Measurements from ENCODE around the gene ULK2. TPM values are rescaled to one million over a fixed set of nuclear protein-coding genes. Genes with fewer than 3 reads are reported as not detected.

Gene ULK2
- total and polyA plus RNA-seq, 10 of the 15 experiments (the other 5 are each of a cell fraction or from before 2014, with no cell fraction given), result 0.29 to 5.3 (median 1.6) TPM

DNA sequence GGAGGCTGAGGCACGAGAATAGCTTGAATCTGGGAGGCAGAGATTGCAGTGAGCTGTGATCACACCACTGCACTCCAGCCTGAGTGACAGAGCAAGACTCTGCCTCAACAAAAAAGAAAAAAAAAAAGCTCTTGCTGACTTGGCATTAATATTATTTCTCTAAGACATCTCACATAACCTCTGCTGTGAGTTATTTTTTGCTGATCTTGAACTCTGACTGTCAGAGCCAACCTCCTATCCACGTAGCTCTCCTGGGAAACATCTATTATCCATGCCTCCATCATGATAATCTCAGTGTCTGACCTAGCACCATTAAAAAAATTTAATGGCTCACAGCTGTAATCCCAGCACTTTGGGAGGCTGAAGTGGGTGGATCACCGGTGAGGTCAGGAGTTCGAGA is 12.7 kb upstream of the ULK2 start:
- ChIA-PET CTCF (no interaction called here), RAD21 (ENCODE audit: unreplicated experiment) (no interaction called here), SMC1A (ENCODE audit: uncharacterized antibody, unreplicated experiment) (no interaction called here), POLR2A (no interaction called here)
- ATAC-seq (no peak), DNase-seq (ENCODE audit: low read depth, low spot score) (no peak), FAIRE-seq (no peak)
- no peaks in the 10 kb centered on the region for H3K9me3 ChIP-seq (replicated peaks; ENCODE audit: control insufficient read depth, insufficient read depth, low read length)
- no peak overlapping the region for H3K9ac ChIP-seq (ENCODE audit: control insufficient read depth, insufficient read depth, low read length)
- no peaks in the 10 kb centered on the region for H3K79me2 ChIP-seq (ENCODE audit: control insufficient read depth, insufficient read depth, low read length)
- in situ Hi-C loops (cut with MboI) (no loop called here), intact Hi-C loops (cut with micrococcal nuclease; ENCODE audit: unreplicated experiment) (no loop called here)
- 28% methylated on average over 4 of the region's 4 CpGs for WGBS (ENCODE audit: insufficient coverage, insufficient replicate concordance, low lambda C conversion rate, missing lambda C conversion rate)
- TF ChIP-seq POLR2AphosphoS2 (IDR thresholded peaks at IDR 0.05; ENCODE audit: low read depth, low read length), result no peak
- no peak for TF ChIP-seq POLR2A (IDR thresholded peaks at IDR 0.05; ENCODE audit: low read depth, low read length)
- TF ChIP-seq RFX5 (IDR thresholded peaks at IDR 0.05; ENCODE audit: low read depth, low read length), result no peak
- no peaks in the 10 kb centered on the region for H3K36me3 ChIP-seq (ENCODE audit: control insufficient read depth in 2 of 2, insufficient read depth in 2 of 2, low read length in 1 of 2)
- no peak overlapping the region for H3K27ac ChIP-seq (ENCODE audit: control insufficient read depth, insufficient read depth)
- H3K4me3 ChIP-seq, result no peak overlapping the region
- peaks cover 1 to 3% of the 10 kb centered on the region in 2 experiments; a peak in 2 of 4 replicates for H3K27me3 ChIP-seq (replicated peaks in 1 of 2; ENCODE audit: control insufficient read depth in 2 of 2, insufficient read depth in 2 of 2, low read length in 1 of 2)
- no peak overlapping the region for H2AFZ ChIP-seq (ENCODE audit: control insufficient read depth, low read depth, low read length)
- no peak overlapping the region for H3K4me2 ChIP-seq (ENCODE audit: control insufficient read depth, insufficient read depth)
- no TSS peak for BruUV-seq (replicated peaks)
- no peaks in the 10 kb centered on the region for H3K4me1 ChIP-seq (ENCODE audit: control insufficient read depth, insufficient read depth, low read length)
- no peaks in the 10 kb centered on the region for H4K20me1 ChIP-seq (ENCODE audit: control insufficient read depth, insufficient read depth)

DNA sequence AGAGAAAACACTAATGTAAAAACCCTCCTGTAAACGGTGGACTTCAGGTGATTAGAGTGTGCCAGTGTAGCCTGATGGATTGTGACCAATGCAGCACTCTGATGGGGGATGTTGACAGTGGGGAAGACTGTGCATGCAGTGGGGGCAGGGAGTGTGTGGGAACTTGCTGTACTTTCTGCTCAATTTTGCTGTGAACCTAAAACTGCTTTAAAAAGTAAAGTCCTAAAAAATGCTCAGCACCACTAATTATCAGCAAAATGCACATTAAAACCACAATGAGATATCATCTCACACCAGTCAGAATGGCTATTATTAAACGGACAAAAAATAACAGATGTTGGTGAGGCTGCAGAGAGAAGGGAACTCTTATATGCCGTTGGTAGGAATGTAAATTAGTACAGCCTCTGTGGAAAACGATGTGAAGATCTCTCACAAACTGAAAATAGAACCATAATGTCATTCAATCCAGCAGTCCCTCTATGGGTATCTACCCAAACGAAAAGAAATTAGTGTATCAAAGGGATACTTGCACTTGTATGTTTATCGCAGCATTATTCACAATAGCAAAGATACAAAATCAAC is 9.7 kb upstream of the ULK2 start:
- H3K27ac ChIP-seq (ENCODE audit: control insufficient read depth, insufficient read depth), result no peak overlapping the region
- H3K9ac ChIP-seq (ENCODE audit: control insufficient read depth, insufficient read depth, low read length), result no peak overlapping the region
- FAIRE-seq (no peak), ATAC-seq (no peak), DNase-seq (ENCODE audit: low read depth, low spot score) (no peak)
- H3K27me3 ChIP-seq (replicated peaks in 1 of 2; ENCODE audit: control insufficient read depth in 2 of 2, insufficient read depth in 2 of 2, low read length in 1 of 2), result peaks cover 1 to 3% of the 10 kb centered on the region in 2 experiments; a peak in 2 of 4 replicates
- no peak overlapping the region for H3K4me2 ChIP-seq (ENCODE audit: control insufficient read depth, insufficient read depth)
- CTCF ChIA-PET, result no interaction called here
- no peak overlapping the region for H3K4me3 ChIP-seq
- H3K9me3 ChIP-seq (replicated peaks; ENCODE audit: control insufficient read depth, insufficient read depth, low read length), result no peaks in the 10 kb centered on the region
- TF ChIP-seq POLR2A (IDR thresholded peaks at IDR 0.05; ENCODE audit: low read depth, low read length), result no peak
- no peak for TF ChIP-seq MYC (IDR thresholded peaks at IDR 0.05; ENCODE audit: insufficient read depth, insufficient read length, insufficient replicate concordance, low read length, severe bottlenecking)
- TF ChIP-seq KAT2A (conservative IDR thresholded peaks at IDR 0.05; ENCODE audit: control insufficient read depth, low read depth, low read length), result no peak
- no peak for TF ChIP-seq FOXM1 (IDR thresholded peaks at IDR 0.05; ENCODE audit: low read depth, low read length)
- no peak for TF ChIP-seq HCFC1 (IDR thresholded peaks at IDR 0.05; ENCODE audit: low read length)
- no peak for TF ChIP-seq ZNF384 (IDR thresholded peaks at IDR 0.05; ENCODE audit: borderline replicate concordance, low read depth, low read length)
- TF ChIP-seq ZZZ3 (IDR thresholded peaks at IDR 0.05; ENCODE audit: control insufficient read depth, insufficient read length, low read depth), result no peak
- no peak for TF ChIP-seq WRNIP1 (IDR thresholded peaks at IDR 0.05; ENCODE audit: borderline replicate concordance, low read depth, low read length)
- no peak for TF ChIP-seq IKZF1 (conservative IDR thresholded peaks at IDR 0.05)
- no peak for TF ChIP-seq NR2C1 (IDR thresholded peaks at IDR 0.05)
- TF ChIP-seq, protein P1, sequence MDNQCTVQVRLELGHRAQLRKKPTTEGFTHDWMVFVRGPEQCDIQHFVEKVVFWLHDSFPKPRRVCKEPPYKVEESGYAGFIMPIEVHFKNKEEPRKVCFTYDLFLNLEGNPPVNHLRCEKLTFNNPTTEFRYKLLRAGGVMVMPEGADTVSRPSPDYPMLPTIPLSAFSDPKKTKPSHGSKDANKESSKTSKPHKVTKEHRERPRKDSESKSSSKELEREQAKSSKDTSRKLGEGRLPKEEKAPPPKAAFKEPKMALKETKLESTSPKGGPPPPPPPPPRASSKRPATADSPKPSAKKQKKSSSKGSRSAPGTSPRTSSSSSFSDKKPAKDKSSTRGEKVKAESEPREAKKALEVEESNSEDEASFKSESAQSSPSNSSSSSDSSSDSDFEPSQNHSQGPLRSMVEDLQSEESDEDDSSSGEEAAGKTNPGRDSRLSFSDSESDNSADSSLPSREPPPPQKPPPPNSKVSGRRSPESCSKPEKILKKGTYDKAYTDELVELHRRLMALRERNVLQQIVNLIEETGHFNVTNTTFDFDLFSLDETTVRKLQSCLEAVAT (IDR thresholded peaks at IDR 0.05), result no peak
- no peak for TF ChIP-seq HDAC2 (IDR thresholded peaks at IDR 0.05)
- SMC1A ChIA-PET (ENCODE audit: uncharacterized antibody, unreplicated experiment), result no interaction called here
- H3K79me2 ChIP-seq (ENCODE audit: control insufficient read depth, insufficient read depth, low read length), result no peaks in the 10 kb centered on the region
- BruUV-seq (replicated peaks), result no TSS peak
- 27% methylated on average over 6 of the region's 6 CpGs for WGBS (ENCODE audit: insufficient coverage, insufficient replicate concordance, low lambda C conversion rate, missing lambda C conversion rate)
- POLR2A ChIA-PET, result no interaction called here
- no peaks in the 10 kb centered on the region for H3K36me3 ChIP-seq (ENCODE audit: control insufficient read depth in 2 of 2, insufficient read depth in 2 of 2, low read length in 1 of 2)
- RAD21 ChIA-PET (ENCODE audit: unreplicated experiment), result no interaction called here
- no peaks in the 10 kb centered on the region for H4K20me1 ChIP-seq (ENCODE audit: control insufficient read depth, insufficient read depth)
- no peaks in the 10 kb centered on the region for H3K4me1 ChIP-seq (ENCODE audit: control insufficient read depth, insufficient read depth, low read length)
- no peak overlapping the region for H2AFZ ChIP-seq (ENCODE audit: control insufficient read depth, low read depth, low read length)
- in situ Hi-C loops (cut with MboI), result no loop called here
- intact Hi-C loops (cut with micrococcal nuclease; ENCODE audit: unreplicated experiment), result no loop called here
